ENCODE results near the gene DNASE1L3. TPM values are rescaled to one million over a fixed set of nuclear protein-coding genes. Genes with fewer than 3 reads are reported as not detected.
A peak's percentile ranks its signal among the peaks of the same experiment; 100 is the strongest.
"Not testable (repeated sequence)": the region's sequence is repeated elsewhere in the genome, so short reads cannot be mapped to it uniquely, and the experiment has no call there.

Gene DNASE1L3
- total RNA-seq, 1 donor from 2014 or later: 6.4 TPM

GRCh38 chr3:58236527-58237237 is 25.9 kb upstream of the DNASE1L3 start:
- DNase-seq (ENCODE audit: low read depth in 2 of 2): no peak

- no peak for DNase-seq (ENCODE audit: low read depth in 2 of 2)
Observed at GRCh38 chr3:58235970-58236369, 25.2 kb upstream of the DNASE1L3 start.

DNA sequence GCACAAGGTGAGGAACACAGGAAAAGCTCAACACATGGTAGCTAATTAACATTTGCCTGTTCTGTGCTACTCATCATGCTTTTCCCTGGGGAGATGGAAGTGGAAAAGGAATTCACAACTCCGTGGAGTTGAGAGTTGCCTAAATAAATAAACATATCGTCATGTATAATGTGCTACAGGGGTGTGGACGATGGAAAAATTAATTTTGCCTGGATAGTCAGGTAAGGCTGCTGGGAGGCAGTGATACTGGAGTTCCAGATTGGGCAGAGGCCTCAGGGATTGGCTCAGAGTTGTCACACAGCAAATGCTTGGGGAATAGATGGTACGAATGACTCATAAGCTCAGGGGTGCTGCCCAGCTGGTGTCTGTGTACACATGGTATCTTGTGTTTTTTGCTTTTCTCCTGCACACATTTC is 23.8 kb upstream of the DNASE1L3 start:
- peak in 1 of 2 donors; percentile 37 for DNase-seq (ENCODE audit: low read depth in 2 of 2)

- DNase-seq (ENCODE audit: low read depth in 2 of 2): no peak
Observed at GRCh38 chr3:58231666-58232065, 20.9 kb upstream of the DNASE1L3 start.

DNA sequence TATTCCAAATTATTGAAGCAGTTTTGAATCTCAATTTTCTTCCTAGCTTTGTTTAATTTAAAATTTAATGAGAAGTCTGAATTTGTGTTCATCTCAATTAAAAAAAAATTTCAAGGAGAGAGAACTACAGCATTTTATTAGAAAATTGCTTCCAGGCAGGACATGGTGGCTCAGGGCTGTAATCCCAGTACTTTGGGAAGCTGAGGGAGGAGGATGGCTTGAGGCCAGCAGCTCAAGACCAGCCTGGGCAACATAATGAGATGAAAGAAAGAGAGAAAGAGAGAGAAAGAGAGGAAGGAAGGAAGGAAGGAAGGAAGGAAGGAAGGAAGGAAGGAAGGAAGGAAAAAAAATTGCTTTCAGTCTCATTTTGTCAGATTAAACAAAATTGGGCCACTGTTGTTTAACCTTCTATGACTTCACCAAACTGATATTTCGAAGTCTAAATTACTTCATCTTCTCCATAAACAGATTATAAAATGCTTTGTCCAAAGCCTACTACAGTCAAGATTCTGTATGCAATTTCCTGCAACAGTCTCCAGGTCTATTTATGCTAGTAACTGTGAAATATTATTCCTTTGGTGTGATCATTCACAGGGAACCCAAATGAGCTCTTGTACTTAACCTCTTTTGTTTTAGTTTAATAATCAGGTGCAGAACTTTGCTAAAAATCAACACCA is 20.2 kb upstream of the DNASE1L3 start:
- no peak for DNase-seq (ENCODE audit: low read depth in 2 of 2)

- not testable (repeated sequence) for DNase-seq (ENCODE audit: low read depth in 2 of 2)
Observed at GRCh38 chr3:58227933-58228332, 17.2 kb upstream of the DNASE1L3 start.

GRCh38 chr3:58223855-58224254 is 13.1 kb upstream of the DNASE1L3 start:
- no peak for DNase-seq (ENCODE audit: low read depth in 2 of 2)

DNA sequence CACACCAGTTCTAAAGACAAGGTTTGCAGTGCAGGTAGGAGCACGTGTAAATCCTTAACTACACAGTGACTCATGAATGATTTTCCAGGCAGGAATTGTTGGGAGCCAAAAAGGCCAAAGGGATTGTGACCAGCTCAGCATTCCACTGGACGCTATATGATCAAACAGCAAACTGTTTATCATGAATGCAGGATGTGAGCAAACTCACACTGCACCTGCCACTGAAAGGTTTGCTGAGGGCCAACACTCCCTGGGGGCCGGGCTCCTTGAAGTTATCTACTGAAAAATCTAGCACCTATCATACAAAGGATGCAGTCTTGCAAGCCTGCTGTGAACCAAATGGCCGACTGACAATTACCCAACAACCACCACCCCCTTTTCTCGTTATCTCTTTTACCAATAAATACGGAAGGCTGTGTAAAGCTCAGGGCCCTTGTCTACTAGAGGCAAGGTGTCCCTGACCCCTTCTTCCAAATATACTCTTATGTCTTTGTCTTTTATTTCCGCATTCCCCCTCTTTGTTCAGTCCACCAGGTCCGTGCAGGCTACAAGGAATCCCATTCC is 11.5 kb upstream of the DNASE1L3 start:
- peak; percentile 41 to 45 for DNase-seq (ENCODE audit: low read depth in 2 of 2)

GRCh38 chr3:58218904-58219303 is 8.1 kb upstream of the DNASE1L3 start:
- no peak for DNase-seq (ENCODE audit: low read depth in 2 of 2)

GRCh38 chr3:58217209-58217811 is 6.5 kb upstream of the DNASE1L3 start:
- DNase-seq (ENCODE audit: low read depth in 2 of 2): peak; percentile 53 to 71

DNA sequence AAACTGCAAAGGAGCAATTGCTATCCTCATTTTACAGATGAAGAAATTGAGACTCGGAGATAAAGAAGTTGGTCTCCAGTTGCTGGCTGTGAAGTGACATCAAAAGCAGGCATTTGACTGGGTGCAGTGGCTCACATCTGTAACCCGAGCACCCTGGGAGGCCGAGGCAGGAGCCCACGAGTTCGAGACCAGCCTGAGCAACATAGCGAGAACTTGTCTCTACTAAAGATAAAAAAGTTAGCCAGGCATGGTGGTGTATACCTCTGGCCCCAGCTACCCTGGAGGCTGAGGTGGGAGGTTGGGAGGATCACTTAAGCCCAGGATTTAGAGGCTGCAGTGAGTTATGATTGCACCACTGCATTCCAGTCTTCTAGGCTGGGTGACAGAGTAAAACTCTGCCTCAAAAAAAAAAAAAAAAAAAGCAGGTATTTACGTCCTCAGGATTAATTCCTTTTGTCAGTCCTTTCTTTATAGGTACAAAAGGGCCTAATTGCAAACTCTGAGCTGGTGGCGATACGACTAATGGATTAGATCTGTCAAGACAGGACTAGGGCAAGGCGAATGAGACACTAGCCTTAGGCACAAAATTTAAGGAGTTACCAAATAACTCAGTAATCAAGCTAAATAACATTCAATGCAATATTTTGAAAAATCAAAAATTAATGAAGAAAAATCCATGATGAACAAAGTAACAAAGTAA is 5.9 kb upstream of the DNASE1L3 start:
- DNase-seq (ENCODE audit: low read depth in 2 of 2): no peak

DNA sequence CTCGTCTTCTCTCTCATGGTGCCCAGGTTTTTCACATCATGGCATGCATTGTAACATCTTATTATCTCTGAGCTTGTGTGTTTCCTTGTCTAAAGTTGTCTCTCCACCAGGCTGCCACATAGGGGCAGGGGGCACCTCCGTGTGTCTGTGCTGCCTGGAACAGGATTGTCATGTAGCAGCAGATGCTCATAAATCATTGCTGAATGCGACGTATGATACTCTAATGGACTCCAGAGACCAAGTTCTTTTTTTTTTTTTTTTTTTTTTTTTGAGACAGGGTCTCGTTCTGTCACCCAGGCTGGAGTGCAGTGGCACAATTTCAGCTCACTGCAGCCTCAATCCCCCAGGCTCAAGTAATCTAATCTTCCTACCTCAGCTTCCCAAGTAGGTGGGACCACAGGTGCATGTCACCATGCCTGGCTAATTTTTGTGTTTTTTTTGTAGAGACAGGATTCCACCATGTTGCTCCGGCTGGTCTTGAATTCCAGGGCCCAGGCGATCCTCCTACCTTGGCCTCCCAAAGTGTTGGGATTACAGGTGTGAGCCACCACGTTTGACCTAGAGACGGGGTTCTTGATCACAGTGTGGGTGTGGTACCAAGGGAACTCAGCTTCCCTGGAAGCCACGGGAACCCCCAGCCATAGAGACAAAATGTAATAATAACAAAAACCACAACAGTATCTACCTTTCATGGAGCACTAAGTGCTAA is 4.7 kb upstream of the DNASE1L3 start:
- no peak for DNase-seq (ENCODE audit: low read depth in 2 of 2)

GRCh38 chr3:58214484-58215316 is 3.9 kb upstream of the DNASE1L3 start:
- peak in 1 of 2 donors; percentile 28 for DNase-seq (ENCODE audit: low read depth in 2 of 2)

DNA sequence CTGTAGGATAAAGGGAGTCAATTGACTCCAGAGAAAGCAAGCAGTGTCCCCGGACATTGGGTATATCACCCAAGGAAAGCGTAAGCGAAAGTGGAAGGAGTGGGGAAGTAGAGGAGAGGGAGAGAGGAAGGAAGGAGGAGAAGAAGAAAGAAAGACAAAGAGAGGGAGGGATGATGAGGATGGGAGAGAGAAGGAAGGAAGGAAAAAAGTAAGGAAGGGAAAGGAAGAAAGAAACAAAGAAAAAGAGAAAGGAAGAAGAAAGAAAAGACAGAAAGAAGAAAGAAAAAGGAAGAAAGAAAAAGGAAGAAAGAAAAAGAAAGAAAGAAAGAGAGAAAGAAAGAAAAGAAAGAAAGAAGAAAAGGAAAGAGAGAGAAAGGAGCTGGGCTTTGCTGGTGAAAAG is 839 bp downstream of the DNASE1L3 start:
- no peak for DNase-seq (ENCODE audit: low read depth in 2 of 2)

GRCh38 chr3:58207954-58208353 is 2.8 kb downstream of the DNASE1L3 start:
- no peak for DNase-seq (ENCODE audit: low read depth in 2 of 2)

GRCh38 chr3:58206406-58207011 is 4.3 kb downstream of the DNASE1L3 start:
- DNase-seq (ENCODE audit: low read depth in 2 of 2): peak in 1 of 2 donors; percentile 30

DNA sequence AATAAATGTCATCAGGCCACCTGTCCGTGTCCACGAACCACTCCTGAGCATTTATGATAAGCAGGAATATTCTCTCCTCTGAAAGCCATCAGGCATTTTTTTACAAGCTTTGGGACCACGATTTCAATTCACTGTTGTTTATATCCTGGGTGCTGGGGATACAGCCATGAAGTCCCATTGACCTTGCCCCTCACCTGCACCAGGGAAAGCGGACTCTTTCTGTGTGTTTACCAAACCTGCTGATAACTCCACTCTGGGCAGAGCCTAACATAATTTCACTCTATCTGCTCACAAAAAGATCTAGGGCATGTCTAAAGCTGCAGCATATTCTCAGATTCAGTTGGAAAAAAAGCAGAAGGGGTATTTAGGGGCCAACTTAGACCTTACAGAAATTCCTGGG is 4.8 kb downstream of the DNASE1L3 start:
- no peak for DNase-seq (ENCODE audit: low read depth in 2 of 2)

- no peak for DNase-seq (ENCODE audit: low read depth in 2 of 2)
Observed at GRCh38 chr3:58204720-58205119, 6.1 kb downstream of the DNASE1L3 start.

DNA sequence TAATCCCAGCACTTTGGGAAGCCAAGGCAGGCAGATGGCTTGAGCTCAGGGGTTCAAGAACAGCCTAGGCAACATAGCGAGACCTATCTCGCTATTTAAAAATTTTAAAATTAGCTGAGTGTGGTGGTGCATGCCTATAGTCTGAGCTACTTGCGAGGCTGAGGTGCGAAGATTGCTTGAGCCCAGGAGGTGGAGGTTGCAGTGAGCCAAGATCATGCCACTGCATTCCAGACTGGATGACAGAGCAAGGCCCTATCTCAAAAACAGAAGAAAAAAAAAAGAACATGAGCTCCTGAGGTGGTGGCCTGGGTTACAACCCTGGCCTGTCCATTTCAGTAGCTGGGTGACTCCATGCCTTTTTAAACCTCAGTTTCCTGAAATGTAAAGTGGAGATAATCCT is 7.2 kb downstream of the DNASE1L3 start:
- DNase-seq (ENCODE audit: low read depth in 2 of 2): no peak

- no peak for DNase-seq (ENCODE audit: low read depth in 2 of 2)
Observed at GRCh38 chr3:58202917-58203360, 7.8 kb downstream of the DNASE1L3 start.

Measured in dermis microvascular lymphatic vessel endothelial cell (primary cell).